Superior temporal gyrus (tissue), 1 donor: ENCODE results near the gene PALM3.
"Not testable (repeated sequence)": the region's sequence is repeated elsewhere in the genome, so short reads cannot be mapped to it uniquely, and the experiment has no call there.

ENCODE experiments used
- DNase-seq: peaks from one replicate; pipeline ENCODE4 v3.0.0-alpha.2; 2016; ENCODE audit errors: extremely low spot score

The PALM3 gene

DNA sequence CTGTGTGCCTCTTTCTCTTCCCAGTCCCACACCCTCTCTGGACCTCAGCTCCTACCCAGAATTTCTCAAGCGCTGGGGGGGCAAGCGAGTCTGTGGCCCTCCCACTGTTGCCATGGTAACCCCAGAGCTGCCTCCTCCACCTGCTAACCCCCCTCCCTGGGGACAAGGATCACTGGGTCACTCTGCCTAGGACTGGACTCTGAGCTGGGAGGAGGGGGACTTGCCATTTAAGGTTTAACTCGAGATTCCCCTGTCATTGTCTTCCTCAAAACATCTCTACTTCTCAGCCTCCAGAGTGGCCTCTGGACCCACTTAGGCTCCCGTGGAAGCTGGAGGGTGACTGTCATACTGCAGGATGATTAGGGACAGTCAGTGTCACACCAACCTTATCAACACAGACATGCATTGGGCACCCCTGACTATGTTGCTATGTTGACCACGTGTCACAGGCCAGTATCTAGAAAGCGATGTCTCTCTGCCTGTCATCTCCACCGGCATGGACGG lies 2.2 kb downstream of the PALM3 start:
- DNase-seq, result no peak

DNA sequence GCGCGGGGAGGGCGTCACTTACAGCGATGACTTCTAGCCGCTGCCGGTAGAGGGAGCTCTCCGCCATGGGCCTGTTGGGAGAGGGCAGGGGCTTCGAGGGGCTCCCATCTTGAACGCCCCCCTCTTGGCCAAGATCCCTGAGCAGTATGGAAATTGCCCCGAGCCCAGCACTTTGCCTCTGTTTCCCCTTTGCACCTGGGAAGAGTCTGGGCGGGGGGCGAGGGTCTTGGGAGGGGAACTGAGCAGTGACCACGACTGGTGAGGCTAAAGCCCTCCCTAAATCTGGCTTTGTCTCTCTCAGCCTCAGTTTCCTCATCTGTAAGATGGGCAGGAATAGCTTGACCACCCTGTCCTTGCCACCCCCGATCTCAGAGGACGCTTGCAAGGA lies 2.8 kb downstream of the PALM3 start:
- no peak for DNase-seq

DNA sequence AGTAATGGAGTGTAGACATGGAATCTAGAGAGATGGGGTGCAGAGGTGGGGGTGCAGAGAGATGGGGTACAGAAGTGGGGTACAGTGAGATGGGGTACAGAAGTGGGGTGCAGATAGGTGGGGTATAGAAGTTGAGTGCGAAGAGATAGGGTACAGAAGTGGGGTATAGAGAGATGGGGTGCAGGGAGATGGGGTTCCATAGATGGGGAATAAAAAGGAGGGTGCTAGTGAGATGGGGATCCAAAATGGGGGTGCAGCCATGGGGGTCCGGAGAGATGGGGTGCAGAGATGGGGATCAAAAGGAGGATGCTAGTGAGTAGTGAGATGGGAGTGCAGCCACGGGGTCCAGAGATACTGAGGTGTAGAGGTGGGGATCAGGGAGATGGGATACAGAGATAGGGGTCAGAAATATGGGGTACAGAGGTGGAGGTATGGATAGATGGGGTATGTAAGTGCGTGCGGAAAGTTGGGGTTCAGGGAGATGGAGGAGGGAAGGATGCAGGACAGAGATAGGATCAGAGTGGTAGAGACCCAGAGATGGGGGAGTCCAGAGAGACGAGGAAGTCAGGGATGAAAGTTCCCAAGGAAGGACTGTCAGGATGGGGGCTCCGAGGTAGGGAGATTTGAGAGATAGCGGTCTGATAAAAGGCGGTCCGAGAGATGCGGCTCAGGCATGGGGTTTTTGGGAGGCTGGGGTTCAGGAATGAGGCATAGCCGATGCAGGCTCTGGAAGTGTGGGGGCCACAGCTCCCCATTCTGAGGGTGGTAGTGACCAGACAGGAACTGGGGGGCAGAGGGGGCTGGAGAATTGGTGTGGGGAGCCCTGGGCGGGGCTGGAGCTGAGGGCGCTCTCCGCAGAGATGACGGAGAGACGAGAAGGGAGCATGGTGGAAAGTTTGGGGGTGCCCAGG lies 3.4 kb downstream of the PALM3 start:
- no peak for DNase-seq

DNA sequence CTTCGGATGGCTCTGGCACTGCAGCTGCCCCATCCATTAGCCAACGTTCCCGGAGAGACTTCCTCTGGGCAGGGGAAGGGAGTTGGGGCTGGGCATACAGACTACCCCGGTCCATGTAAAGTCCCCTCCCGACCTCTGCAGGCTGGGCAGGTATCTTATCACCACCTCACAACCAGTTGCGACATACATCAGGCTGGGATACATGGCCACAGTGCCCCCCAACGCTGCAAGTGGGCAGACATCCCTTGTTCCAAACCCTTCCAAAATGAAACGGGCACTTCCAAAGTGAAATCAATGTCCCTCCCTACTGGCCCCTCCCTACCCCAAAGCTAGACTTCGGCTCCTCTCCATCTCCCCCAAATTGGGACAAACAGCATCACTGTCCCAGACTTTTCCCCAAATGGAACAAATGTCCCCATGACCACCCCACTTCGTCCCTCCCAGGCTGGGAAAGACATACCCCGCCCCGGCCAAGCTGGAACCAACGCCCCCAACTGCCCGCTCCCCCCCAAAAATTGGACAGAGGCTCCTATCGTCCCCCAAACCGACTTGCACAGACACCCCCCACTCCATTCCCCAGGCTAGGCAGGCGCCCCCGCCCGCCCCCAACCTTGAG lies 5.0 kb downstream of the PALM3 start:
- DNase-seq, result no peak

DNA sequence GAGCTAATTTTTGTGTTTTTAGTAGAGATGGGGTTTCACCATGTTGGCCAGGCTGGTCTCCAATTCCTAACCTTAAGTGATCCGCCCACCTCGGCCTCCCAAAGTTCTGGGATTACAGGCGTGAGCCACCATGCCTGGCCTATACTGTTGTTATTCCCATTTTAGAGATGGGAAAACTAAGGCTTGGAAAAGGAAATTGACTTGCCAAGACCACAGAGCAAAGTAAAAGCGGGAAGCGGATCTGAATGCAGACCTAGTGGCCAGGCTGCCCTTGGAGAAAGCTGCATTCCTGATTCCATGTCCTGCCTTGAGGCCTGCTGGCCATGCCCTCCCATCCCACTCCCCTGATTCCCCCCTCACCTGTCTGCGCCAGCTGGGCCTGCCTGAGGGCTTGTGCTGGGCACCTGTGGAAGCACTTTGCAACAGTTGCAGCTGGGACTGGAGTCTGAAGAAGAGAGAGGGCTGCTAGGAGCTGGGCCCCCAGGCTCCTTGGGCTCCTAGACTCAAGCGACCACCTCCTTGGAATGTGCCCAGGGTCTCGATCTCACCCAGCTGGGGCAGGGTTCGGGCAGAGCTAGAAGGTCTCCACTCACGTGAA lies 5.7 kb downstream of the PALM3 start:
- no peak for DNase-seq

DNA sequence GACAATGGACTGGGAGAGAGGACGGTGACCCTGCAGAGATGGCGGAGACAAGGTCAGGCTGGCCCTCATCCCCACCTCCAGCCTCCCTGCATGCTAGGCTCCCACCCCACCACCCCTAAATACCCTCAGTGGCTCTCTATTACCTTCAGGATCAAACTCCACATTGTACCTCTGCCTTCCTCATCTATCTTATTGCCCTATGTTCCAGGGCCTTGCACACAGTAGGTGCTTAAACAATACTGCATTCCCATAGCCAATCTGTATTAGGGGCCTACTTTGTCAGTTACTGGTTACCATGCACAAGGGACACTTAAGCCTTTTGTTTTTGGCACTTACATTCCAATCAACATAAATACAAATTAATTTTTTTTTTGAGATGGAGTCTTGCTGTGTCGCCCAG lies 6.5 kb downstream of the PALM3 start:
- DNase-seq, result no peak

DNA sequence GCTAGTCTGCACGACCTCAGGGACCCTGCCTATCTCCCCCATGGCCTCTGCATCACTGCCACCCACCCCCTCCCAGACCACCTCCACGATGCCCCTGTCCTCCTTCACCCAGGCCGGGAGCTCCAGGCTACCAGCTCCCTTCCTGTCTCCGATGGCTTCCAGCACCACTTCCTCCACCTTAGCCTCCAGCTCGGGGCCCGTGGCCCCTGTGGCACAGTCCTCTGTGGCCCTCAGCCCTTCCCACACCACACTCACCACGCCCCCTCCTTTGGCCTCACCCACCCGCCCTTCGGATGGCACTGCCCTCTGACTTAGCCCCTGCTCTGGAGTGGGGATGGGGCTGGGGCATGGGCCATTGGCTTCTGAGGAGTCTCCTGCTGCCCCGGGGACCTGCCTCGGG lies 7.2 kb downstream of the PALM3 start:
- no peak for DNase-seq

DNA sequence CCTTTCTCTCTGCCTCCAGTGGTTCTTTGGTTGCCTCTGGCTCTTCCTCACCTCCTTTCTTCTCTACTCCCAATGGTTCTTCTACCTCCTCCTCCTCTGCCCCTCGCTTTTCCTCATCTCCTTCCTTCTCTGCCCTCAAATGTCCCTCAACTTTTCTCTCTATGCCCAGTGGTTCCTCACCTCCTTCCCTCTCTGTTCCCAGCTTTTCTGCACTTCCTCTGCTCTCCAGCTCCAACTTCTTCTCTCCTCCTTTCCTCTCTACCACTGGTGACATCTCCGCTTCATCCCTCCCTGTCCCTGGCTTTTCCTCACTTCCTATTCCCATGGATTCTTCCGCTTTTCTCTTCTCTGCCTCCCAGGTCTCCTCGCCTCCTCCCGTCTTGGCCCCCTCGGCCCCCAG lies 7.8 kb downstream of the PALM3 start:
- no peak for DNase-seq

DNA sequence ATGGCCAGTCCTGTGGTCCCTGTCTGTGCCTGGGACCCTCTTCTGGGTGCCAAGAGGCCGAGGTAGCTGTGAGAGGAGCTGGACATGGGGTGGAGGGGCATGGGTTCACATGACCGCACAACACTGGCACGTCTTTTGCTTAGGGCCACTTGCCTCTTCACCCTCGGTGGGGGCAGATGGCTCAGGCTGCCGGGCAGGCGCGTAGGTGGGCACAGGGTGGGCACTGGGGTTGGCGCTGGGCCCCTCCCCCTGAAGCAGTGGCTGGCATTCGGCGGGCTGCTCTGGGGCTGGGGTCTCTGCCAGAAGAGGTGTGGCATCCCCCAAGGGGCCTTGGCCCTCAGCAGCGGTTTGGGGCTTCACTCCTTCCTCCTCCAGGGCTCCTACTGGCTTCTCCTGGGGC lies 8.4 kb downstream of the PALM3 start:
- no peak for DNase-seq

DNA sequence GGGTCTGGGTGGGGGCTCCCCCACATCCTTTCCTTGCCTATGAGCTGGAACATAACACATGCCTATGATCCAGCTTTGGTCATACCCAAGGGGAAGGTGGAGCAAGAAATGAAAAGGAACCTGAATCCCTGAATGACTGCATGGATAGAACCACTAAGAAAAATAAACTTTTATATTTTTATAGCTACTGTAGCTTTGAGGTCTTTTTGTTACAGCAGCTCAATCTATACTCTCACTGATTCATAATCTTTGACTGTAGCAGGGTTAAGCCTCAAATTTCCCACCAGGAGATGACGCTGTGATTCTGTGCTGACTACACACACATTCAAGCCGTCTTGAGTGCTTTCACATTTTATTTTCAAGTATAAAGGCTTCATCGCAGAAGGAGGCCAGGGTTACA lies 8.8 kb downstream of the PALM3 start:
- no peak for DNase-seq

DNA sequence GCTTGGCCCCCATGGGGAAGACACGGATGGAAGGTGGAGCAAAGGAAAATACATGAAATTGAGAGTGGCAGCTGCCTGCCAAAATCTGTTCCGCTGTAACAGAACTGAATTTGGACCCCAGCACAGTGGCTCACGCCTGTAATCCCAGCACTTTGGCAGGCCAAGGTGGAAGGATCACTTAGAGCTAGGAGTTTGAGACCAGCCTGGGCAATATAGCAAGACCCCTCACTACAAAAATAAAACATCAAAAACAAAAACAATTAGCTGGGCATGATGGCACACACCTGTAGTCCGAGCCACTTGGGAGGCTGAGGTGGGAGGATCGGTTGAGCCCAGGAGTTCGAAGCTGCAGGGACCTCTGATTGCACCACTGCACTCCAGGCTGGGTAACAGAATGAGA lies 9.4 kb downstream of the PALM3 start:
- DNase-seq, result no peak

DNA sequence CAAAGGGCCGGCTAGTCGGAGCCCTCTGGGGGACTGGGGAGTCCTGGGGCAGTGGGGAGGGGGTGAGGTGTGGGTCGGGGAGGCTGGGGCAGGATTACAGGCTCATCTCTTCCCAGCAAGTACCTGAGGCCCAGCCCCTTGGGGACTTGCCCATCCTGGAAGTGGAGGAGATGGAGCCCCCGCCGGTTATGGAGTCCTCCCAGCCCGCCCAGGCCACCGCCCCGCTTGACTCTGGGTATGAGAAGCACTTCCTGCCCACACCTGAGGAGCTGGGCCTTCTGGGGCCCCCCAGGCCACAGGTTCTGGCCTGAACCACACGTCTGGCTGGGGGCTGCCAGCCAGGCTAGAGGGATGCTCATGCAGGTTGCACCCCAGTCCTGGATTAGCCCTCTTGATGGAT lies 9.9 kb downstream of the PALM3 start:
- no peak for DNase-seq

DNA sequence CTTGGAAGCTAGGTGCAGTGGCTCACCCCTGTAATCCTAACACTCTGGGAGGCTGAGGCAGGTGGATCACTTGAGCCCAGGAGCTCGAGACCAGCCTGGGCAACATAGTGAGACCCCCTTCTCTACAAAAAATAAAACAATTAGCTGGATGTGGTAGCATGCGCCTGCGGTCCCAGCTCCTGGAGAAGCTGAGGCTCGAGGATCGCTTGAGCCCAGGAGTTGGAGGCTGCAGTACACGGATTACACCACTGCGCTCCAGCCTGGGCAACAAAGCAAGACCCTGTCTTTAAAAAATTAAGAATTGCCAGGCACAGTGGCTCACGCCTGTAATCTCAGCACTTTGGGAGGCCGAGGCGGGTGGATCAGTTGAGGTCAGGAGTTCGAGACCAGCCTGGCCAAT lies 10.9 kb downstream of the PALM3 start:
- not testable (repeated sequence) for DNase-seq

DNA sequence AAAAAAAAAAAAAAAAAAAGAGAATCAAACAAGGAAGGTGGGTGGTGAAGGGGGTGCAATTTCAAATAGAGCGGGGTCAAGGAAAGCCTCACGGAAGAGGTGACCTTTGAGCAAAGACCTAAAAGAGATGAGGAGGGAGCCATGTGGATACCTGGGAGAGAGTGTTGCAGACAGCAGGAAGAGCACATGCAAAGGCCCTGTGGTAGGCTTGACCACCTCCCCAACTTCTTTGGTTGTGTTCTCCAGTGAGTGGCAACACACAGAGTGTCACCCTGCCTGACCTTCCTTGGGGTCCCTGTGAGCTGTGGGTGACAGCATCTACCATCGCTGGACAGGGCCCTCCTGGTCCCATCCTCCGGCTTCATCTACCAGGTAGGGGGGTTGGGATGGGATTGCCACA lies 11.4 kb downstream of the PALM3 start:
- no peak for DNase-seq

DNA sequence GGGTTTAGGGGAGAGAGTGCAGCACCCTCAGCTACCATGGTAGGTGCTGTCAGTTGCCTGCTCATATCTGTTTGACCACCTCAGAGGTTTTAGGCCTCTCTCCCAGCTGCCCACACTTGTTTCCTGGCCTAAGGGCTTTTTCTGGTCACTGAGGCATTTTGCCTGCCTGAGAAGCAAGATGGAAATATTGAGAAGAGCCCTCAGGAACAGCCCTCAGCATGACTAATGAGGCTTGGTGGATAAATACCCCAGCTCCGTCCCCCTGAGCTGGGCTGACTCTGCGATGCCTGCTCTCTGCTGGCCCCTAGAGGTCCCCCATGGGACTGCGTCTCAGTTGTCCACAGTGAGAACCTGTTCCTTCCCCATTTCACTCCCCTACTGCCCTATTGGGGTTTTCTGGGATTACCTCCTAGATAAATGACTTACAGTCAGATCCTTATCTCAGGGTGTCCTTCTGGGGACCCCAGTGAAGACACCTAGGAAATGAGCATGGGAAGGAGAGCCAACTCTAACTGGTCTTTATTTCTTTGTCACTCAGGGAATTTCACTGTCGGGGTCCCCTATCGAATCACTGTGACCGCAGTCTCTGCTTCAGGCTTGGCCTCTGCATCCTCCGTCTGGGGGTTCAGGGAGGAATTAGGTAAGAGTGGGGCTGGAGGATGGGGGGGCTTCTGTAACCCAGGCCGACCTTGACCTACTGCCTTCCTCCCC lies 13.3 kb downstream of the PALM3 start:
- DNase-seq, result no peak

DNA sequence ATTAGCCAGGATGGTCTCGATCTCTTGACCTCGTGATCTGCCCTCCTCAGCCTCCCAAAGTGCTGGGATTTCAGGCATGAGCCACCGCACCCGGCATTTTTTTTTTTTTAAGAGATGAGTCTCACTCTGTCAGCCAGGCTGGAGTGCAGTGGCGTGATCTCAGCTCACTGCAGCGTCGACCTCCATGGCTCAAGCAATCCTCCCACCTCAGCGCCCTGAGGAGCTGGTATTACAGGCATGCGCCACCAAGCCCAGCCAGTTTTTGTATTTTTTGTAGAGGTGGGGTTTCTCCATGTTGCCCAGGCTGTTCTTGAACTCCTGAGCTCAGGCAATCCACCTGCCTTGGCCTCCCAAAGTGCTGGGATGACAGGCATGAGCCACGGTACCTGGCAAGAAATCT lies 14.0 kb downstream of the PALM3 start:
- DNase-seq, result not testable (repeated sequence)

DNA sequence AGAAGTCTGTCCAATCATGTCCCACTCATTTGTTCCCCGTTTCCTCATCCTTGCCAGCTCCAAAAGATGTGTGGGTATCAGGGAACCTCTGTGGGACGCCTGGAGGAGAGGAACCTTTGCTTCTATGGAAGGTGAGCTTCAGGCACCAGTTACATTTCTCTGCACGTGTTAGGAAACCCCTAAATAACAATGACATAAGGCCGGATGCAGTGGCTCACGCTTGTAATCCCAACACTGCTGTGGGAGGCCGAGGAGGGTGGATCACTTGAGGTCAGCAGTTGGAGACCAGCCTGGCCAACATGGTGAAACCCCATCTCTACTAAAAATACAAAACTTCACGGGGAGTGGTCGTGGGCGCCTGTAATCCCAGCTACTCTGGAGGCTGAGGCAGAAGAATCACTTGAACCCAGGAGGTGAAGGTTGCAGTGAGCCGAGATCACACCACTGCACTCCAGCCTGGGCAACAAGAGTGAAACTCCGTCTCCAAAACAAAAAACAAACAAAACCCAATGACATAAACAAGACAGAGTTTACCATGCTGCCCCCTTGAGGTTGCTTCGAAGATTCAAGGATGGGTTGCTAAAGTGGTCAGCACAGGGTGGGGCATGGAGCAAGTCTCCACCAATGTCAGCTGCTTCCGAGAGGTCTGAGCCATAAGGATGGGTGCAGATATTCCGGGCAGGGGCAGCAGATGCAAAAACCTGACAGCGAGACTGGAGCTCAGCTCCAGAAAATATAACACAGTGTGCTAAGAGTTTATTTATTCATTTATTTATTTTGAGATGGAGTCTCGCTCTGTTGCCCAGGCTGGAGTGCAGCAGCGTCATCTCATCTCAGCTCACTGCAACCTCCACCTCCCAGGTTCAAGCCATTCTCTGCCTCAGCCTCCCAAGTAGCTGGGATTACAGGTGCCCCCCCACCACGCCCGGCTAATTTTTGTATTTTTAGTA lies 18.9 kb downstream of the PALM3 start:
- DNase-seq, result peak; percentile 59

DNA sequence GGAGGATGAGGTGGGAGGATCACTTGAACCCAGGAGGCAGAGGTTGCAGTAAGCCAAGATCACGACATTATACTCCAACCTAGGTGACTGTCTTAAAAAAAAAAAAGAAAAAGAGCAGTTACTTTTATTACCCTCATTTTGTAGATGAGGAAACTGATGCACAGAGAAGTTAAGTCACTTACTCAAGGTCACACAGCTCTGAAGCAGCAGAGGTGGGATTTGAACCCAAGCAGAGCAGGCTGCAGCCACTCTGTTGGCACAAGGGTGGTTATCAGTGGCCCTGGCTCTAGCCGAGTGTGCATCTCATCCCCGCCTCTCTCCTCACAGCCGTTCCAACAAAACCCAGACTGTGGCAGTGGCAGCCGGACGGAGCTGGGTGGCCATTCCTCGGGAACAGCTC lies 22.7 kb downstream of the PALM3 start:
- no peak for DNase-seq

DNA sequence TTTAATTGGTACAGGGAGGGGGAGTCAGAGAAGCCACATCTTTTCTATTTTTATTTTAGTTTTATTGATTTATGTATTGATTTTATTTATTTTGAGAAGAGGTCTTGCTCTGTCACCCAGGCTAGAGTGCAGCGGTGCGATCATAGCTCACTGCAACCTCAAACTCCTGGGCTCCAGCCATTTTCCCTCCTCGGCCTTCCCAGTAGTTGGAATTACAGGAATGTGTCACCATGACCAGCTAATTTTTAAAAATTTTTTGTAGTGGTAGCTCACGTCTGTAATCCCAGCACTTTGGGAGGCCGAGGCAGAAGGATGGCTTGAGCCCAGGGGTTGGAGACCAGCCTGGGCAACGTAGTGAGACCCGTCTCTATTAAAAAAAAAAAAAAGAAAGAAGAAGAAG lies 26.2 kb downstream of the PALM3 start:
- DNase-seq, result no peak

DNA sequence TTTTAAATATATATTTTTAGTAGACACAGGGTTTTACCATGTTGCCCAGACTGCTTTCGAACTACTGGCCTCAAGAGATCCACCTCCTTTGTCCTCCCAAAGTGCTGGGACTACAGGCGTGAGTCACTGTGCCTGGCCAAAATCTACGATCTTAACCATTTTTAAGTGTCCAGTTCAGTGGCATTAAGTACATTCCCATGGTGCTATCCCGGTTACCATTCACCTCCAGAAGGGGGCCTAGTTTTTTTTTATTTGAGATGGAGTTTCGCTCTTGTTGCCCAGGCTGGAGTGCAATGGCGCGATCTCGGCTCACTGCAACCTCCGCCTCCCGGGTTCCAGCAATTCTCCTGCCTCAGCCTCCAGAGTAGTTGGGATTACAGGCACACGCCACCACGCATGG lies 26.7 kb downstream of the PALM3 start:
- not testable (repeated sequence) for DNase-seq

DNA sequence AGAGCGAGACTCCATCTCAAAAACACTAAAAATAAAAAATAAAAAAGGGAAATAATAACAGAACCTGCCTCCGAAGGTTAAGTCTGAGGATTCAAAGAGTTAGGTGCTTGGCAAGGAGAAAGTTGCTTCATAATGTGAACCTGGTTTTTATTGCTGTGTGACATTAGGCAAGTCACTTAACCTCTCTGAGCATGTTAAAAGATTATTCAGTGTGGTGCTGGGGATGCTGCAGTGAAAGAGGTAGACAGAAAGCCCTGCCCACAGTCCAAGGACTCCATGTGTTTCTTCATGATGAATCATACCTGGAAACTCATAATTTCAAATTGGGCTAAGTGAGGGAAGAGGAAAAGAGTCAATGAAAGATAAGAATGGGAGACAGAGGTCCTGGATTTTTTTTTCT lies 27.9 kb downstream of the PALM3 start:
- DNase-seq, result no peak
